Calu3 (cell line): Measurements from ENCODE around the gene NMUR1. TPM values are rescaled to one million over a fixed set of nuclear protein-coding genes. Genes with fewer than 3 reads are reported as not detected.
A peak's percentile ranks its signal among the peaks of the same experiment; 100 is the strongest.

ENCODE experiments used
- BruUV-seq: library from RNA; stranded (reverse); fragments of 400-500 nt; replicated peaks from 2 replicates; lab custom pipeline; 2021; lab: Mats Ljungman, UMichigan
- CTCF ChIA-PET: fragments of 300-600 bp; sonication (Branson Sonifier 250); formaldehyde crosslinking; loops from one replicate; lab custom pipeline; 2022; ENCODE audit warnings: antibody characterized with exemption; lab: Charles Lee
- DNase-seq: peaks from one replicate; pipeline ENCODE4 v3.0.0; 2022
- H3K27ac Mint-ChIP-seq: one replicate; pipeline ENCODE4 v1.8.0; 2022; ENCODE audit warnings: mixed read lengths; ENCODE audit not compliant: unreplicated experiment
- H3K27me3 Mint-ChIP-seq: one replicate; pipeline ENCODE4 v1.8.0; 2022; ENCODE audit warnings: mixed read lengths; ENCODE audit not compliant: unreplicated experiment
- H3K36me3 Mint-ChIP-seq: one replicate; pipeline ENCODE4 v1.8.0; 2022; ENCODE audit warnings: mild to moderate bottlenecking, moderate library complexity, mixed read lengths; ENCODE audit not compliant: insufficient read depth, unreplicated experiment
- H3K4me1 Mint-ChIP-seq: one replicate; pipeline ENCODE4 v1.8.0; 2022; ENCODE audit warnings: mild to moderate bottlenecking, low read depth, mixed read lengths; ENCODE audit not compliant: unreplicated experiment
- H3K4me3 Mint-ChIP-seq: one replicate; pipeline ENCODE4 v1.8.0; 2022; ENCODE audit warnings: mild to moderate bottlenecking, low read depth, moderate library complexity, mixed read lengths; ENCODE audit not compliant: unreplicated experiment
- H3K9me3 Mint-ChIP-seq: one replicate; pipeline ENCODE4 v1.8.0; 2022; ENCODE audit warnings: low read depth, mixed read lengths; ENCODE audit not compliant: unreplicated experiment
- intact Hi-C: fragments of 100-400 bp; cut with micrococcal nuclease; formaldehyde crosslinking; loops from one replicate; pipeline ENCODE4 v1.10.0; 2022; ENCODE audit not compliant: unreplicated experiment
- total RNA-seq: library from RNA; stranded (reverse); gene quantifications from 2 replicates; pipeline ENCODE4 v1.2.3, GENCODE V29; 2022
- TF ChIP-seq, protein P1 (sequence below): fragments of 200-600 bp; IDR thresholded peaks from one replicate; pipeline ENCODE4 v1.8.0; 2022; ENCODE audit warnings: antibody characterized with exemption; ENCODE audit not compliant: unreplicated experiment

Gene NMUR1
- total RNA-seq, 1 experiment from 2014 or later: not detected

DNA sequence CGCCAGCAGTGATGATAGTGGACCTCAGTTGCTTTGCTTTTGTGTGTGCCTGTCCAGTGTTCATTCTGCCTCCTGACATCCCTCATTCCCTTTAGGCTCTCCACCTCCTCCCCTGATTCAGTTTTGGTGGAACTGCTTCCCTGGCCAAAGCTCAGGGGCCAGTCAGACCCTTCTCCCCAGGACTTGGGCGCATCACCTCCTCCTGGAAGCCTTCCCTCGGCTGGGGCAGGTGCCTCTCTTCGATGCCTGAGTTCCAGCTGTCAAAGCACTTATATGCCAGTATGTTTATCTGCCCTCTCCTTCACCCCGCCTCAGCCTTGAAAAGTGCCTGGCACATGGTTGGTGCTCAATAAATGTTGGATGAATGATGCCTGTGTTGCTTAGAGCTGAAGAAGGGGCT, 11.5 kb downstream of the NMUR1 start:
- Mint-ChIP-seq H3K4me3 (no peak overlapping the region), H3K27me3 (peaks cover 33% of the 10 kb centered on the region), H3K9me3 (no peaks in the 10 kb centered on the region), H3K36me3 (peaks cover 14% of the 10 kb centered on the region), H3K4me1 (peaks cover 22% of the 10 kb centered on the region), H3K27ac (no peak overlapping the region)
- CTCF ChIA-PET: no interaction called here
- TF ChIP-seq, protein P1, sequence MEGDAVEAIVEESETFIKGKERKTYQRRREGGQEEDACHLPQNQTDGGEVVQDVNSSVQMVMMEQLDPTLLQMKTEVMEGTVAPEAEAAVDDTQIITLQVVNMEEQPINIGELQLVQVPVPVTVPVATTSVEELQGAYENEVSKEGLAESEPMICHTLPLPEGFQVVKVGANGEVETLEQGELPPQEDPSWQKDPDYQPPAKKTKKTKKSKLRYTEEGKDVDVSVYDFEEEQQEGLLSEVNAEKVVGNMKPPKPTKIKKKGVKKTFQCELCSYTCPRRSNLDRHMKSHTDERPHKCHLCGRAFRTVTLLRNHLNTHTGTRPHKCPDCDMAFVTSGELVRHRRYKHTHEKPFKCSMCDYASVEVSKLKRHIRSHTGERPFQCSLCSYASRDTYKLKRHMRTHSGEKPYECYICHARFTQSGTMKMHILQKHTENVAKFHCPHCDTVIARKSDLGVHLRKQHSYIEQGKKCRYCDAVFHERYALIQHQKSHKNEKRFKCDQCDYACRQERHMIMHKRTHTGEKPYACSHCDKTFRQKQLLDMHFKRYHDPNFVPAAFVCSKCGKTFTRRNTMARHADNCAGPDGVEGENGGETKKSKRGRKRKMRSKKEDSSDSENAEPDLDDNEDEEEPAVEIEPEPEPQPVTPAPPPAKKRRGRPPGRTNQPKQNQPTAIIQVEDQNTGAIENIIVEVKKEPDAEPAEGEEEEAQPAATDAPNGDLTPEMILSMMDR: no peak
- intact Hi-C loops: no loop called here
- DNase-seq: no peak
- no TSS peak for BruUV-seq

DNA sequence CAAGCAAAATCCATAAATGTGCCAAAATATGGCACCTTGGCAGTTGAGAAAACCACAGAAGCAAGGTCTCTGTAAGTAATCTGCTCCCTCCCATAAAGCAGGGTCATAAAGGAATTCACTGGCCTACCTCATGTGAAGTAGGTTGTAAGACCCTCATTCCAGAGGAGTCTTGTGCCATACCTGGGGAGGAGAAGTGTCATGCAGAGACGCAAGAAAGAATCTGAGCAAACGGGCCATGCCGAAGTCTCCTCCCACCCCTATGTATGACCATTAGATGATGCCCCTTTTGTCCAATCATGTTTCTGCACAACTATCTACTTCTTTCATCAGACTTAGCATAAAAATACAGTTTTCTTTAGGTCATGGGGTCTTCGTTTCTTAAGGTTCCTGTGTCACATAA, 14.6 kb downstream of the NMUR1 start:
- Mint-ChIP-seq H3K27ac (no peak overlapping the region), H3K27me3 (peaks cover 20% of the 10 kb centered on the region), H3K36me3 (peaks cover 19% of the 10 kb centered on the region), H3K9me3 (no peaks in the 10 kb centered on the region), H3K4me1 (peaks cover 23% of the 10 kb centered on the region), H3K4me3 (no peak overlapping the region)
- CTCF ChIA-PET: no interaction called here
- intact Hi-C loops: no loop called here
- TF ChIP-seq, protein P1: no peak
- BruUV-seq: no TSS peak
- DNase-seq: no peak

DNA sequence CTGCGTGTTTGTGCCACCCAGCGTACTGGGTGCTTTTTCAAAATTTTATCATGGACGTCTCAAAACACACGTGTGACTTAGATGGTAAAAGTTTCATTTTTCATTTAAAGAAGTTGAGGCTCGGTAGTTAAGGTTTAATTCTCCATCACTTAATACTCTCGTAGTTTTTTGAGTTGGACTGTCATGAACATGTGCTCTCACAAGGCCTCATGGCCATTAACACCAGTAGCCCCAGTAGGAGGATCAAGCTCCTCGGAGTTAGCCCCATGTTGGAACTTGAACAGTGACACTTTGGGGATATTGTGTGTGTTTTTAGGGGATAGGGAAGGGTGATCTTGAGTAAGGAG, 15.3 kb downstream of the NMUR1 start:
- CTCF ChIA-PET: no interaction called here
- peaks cover 13% of the 10 kb centered on the region for H3K27me3 Mint-ChIP-seq
- H3K4me3 Mint-ChIP-seq: peak overlapping the region; percentile 79
- TF ChIP-seq, protein P1: no peak
- intact Hi-C loops: no loop called here
- no peak for DNase-seq
- BruUV-seq: no TSS peak
- H3K9me3 Mint-ChIP-seq: no peaks in the 10 kb centered on the region
- peaks cover 19% of the 10 kb centered on the region for H3K36me3 Mint-ChIP-seq
- H3K27ac Mint-ChIP-seq: no peak overlapping the region
- peaks cover 21% of the 10 kb centered on the region for H3K4me1 Mint-ChIP-seq

DNA sequence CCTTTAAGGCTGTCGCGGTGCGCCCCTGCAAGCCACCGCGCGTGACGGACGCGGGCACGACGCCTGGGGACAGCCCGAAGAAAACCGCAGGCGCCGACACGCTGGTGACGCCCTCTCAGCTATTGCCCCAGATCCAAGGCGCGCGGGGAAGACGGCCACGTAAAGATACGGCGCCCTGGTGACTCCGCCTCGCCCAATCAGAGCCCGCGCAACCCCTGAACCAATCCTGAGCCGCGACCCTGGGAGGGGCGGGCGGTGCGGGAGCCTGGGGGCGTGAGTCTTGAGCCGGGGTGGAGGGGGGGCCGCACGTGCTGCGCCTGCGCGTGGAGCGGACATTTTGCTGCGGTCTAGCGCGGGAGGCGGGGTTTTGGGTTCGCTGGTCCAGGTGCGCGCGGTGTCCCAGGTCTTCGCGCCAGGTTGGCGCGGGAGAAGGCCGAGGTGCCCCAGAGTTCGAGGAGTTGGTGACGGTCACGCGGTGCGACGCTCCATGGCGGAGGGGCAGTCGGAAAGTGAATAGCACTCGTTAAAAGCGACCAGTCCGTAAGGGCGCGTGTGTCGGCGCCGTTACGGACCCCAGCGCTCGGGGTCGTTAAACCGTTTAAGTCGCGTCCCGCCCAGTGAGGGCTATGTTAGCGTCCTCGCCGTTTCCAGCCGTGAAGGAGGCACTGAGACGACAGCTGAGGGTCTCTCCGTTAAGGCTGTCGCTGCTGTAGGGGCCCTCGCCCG, 15.9 kb downstream of the NMUR1 start:
- intact Hi-C loops: no loop called here
- Mint-ChIP-seq H3K4me1 (peaks cover 16% of the 10 kb centered on the region), H3K4me3 (peak overlapping the region; percentile 79), H3K9me3 (no peaks in the 10 kb centered on the region), H3K27me3 (peaks cover 8% of the 10 kb centered on the region), H3K27ac (peak overlapping the region; percentile 77), H3K36me3 (peaks cover 19% of the 10 kb centered on the region)
- DNase-seq: peak; percentile 99
- TSS peak; percentile 97 for BruUV-seq
- TF ChIP-seq, protein P1: no peak
- CTCF ChIA-PET: interaction anchor here (1.0 kb wide), 1 partner anchor 47 kb away, joined by 8 read pairs; no protein-coding TSS in a partner anchor
